HT-29 (cell line): ENCODE measurements around the gene MMP2. TPM values are rescaled to one million over a fixed set of nuclear protein-coding genes. Genes with fewer than 3 reads are reported as not detected.

Source experiments
- DNase-seq: peaks from one replicate; pipeline ENCODE4 v3.0.0-alpha.2; 2015; ENCODE audit warnings: low spot score
- total RNA-seq: library from RNA; depleted of rRNA; stranded (reverse); fragments of >200 nt; shearing (Covaris generic); gene quantifications from 2 replicates; pipeline ENCODE4 v1.2.3, GENCODE V29; 2014

The MMP2 gene
- total RNA-seq, 1 experiment from 2014 or later: 0.03 TPM

DNA sequence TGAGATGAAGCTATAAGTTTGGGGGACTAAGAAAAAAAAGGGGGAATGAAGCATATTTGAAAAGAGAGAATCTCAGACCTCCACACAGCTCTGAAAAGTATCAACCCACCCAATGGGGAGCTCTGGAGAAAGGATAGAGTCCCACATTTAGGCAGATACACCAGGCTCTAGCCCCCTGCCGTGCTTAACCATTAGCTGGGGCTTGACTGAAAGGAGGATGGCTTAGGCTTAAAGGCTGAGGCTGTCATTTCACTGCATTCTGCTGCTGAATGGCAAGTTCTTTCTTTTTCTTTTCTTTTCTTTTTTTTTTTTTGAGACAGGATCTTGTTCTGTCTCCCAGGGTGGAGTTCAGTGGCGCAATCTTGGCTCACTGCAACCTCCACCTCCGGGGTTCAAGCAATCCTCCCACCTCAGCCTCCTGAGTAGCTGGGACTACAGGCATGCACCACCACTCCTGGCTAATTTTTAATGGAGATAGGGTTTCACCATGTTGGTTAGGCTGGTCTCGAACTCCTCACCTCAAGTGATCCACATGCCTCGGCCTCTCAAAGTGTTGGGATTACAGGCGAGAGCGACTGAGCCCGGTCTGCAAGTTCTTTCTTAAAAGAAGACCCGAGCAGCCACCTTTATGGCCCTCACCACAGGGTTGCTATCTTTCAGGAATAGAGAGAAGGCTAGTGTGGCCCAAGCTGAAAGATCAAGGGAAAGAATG lies 9.0 kb upstream of the MMP2 start:
- DNase-seq: no peak

DNA sequence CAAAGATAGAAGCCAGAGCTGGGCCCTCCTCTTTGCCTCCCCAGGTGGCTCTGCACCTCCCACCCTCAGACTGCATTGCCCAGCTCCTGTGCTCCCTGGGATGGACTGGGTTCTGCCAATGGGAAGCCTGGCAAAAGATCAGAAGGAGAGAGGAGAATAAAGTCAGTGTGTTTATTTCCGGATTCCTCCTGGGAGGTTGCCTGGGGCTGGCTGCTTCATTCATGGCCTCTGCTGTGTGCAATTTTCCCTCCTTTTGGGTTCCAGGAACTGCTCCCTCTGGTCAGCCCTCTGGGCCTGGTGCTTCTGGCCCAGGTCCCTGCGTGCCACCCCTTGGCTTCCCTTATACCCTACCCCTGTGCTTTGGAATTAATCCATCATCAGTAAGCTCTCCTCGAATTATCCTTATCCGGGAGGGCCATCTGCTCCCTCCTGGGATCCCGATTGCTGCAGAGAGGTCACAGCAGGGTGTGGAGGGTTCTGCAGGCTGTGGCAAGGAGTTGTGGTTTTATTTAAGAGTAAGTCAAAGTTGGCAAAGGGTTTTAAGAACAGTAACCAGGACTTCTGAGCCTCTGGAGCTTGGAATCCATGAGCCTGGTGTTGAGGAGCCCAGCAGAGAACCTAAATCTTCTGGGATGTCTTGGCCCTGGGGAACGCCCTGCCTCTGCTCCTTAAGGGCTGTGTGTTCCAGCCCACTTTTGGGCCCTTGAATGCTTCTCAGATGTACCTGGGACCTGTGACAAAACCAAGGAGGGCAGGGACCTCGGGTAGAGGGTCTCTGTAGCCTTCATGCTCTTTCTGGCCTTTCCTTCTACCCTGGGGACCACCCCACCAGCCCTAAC lies 8.2 kb upstream of the MMP2 start:
- DNase-seq: no peak

DNA sequence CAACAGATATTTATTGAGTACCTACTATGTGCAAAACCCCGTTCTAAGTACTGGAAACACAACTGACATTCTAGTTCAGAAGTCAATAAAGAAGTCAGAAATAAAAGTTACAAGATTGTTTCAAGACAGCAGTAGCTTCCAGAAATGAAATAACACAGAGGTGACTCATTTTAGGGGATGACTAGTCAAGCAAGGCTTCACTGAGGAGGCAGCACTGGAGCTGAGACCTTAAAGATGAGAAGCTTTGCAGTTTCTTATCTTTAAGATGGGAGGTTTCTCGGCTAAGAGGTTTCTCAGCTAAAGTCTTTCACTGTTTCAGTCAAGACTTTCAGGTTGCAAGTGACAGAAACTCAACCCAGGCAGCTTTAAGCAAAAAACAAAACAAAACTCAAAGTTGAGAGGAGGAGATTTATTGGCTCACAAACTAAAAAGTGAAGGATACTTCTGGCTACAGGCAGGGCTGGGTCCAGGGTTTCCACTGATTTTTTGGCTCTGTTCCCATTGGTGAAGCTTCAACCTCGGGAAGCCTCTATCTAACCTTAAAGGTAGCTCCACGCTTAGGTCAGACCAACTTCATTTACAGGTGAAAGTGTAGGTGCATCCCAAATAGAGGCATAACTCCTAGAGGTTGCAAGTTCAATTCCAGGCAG lies 7.4 kb upstream of the MMP2 start:
- no peak for DNase-seq

DNA sequence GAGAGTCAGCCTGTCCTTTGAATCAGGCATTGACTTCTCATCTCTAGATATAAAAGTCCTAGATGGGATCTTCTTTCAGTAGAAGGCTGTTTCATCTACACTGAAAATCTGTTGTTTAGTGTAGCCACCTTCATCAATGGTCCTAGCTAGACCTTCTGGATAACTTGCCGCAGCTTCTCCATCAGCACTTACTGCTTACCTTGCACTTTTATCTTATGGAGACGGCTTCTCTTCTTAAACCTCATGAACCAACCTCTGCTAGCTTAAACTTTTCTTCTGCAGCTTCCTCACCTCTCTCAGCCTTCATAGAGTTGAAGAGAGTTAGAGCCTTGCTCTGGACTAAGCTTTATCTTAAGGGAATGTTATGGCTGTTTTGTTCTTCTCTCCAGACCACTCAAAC lies 5.4 kb upstream of the MMP2 start:
- DNase-seq: no peak

DNA sequence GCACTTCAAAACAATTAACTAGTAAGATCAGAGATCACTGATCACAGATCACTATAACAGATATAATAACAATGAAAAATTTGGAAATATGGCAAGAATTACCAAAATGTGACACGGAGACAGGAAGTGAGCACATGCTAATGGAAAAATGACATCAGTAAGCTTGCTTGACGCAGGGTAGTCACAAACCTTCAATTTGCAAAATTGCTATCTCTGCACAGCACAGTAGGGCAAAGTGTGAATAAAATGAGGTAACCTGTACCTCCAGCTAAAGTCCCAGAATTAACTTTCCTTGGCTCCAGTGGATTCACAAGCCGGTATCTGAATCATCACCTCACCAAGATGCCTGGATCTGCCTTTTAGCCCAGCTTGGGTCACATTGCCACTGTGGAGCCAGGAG lies 4.2 kb upstream of the MMP2 start:
- DNase-seq: no peak

DNA sequence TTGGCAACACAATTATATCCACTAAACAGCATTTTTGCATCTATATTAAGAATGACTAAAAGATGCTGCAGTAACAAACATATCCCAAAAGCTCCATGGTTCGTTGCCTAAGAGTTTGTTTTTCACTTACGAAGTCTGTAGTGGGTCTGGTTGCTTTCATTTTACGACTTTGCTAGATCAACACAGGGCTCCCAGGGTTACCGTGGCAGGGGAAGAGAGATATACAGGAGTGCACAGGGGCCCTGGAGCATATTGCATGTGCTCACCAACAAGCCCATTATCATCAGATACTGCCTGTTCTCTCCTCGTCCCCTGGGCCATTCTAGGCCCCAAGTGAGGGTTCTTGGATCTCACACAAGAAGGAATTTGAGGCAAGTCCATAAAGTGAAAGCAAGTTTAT lies 3.1 kb upstream of the MMP2 start:
- no peak for DNase-seq

DNA sequence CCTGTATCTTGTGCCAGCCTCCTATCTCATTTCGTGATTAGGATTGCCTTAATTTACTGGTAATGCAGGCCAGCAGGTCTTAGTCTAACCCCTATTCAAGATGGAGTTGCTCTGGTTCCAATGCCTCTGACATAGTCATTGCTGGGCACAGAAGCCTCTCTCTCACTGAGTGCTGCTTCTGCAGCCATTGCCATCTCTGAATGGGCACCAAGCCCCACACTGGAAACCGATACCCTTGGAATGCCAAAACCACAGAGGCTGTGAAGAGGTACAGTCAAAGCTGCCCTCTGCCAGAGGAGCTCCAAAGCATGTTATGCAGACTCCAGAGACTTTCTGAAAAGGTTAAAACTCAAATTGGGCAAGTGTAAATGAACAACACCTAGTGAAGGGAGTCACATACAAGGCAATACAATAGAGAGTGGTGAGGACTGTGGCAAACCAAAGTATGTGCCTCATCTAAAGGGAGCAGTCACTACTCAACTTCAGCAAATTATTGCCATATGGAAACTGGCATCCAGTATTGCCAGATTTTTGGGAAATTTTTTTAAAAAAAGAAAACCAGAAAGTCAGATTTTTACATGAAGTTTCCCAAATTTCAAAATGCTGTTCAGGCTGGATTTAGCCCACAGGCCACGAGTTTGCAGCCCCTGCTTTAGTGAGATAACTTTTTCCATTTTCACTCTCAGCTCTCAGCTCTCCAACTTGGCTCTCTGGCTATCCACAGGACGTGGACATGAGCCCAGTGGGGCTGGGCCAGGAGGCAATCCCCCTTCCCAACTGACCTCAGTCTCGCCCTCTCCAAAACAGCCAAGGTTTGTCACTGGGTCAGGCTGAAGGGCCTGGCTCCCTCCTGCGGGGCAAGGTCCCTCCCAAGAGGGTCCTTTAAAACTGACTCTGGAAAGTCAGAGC lies 2.1 kb upstream of the MMP2 start:
- DNase-seq: no peak

DNA sequence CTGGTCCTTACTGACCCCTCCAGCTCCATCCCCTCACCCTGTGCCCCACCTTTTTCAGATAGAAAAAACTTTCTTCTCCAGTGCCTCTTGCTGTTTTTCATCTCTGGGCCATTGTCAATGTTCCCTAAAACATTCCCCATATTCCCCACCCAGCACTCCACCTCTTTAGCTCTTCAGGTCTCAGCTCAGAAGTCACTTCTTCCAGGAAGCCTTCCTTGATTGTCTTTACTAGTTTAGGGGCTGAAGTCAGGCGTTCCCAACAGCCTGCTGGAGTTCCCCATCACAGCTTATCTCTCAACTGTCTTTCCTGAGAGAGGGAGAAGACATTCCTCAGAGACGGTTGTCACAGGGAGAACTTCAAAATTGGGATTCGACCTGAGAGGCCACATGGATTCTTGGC lies 1.3 kb upstream of the MMP2 start:
- no peak for DNase-seq

DNA sequence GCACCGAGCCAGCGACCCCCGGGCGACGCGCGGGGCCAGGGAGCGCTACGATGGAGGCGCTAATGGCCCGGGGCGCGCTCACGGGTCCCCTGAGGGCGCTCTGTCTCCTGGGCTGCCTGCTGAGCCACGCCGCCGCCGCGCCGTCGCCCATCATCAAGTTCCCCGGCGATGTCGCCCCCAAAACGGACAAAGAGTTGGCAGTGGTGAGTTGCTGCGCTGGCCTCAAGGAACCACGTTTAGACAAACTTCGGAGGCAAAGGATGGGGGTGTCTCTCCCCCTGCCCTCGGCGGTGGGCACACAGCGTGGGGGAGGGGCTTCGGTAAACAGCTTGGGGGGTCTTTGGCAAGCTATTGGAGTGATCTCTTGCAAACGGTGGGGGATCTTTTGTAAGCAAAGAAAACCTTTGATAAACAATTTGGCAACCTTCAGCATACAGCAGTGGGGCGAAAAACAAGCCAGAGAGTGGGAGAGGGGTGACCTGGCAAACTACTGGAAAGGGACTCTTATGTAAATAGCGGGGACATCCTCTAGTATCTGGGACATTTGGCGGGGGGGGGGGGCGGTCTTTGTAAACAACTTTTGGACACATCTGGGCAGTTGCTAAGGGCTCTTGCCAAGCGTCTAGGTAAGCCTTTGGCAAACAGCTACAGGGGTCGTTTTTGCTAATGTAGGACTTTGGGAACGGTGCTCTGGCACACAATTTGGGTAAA lies 587 bp downstream of the MMP2 start:
- no peak for DNase-seq

DNA sequence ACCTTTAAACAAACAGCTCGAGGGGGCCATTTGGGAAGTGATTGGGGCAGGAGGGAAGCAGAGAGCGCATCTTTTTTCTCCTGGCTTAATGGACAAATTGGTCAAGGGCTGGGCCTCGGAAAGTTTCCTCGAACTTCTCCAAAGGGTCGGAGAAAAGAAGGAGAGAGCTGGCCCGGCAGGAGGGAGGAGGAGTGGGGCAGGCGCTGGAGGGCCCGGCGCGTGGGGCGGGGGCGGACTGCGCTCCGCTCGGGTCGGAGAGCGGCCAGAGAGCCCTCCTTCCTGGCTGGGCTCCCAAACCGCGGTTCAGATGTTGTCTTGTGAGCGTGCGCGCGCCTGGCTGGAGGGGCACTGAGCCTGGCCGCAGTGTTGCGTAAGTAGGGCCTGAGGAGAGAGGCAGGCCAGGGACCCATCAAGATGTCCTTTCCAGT lies 1.2 kb downstream of the MMP2 start:
- no peak for DNase-seq

DNA sequence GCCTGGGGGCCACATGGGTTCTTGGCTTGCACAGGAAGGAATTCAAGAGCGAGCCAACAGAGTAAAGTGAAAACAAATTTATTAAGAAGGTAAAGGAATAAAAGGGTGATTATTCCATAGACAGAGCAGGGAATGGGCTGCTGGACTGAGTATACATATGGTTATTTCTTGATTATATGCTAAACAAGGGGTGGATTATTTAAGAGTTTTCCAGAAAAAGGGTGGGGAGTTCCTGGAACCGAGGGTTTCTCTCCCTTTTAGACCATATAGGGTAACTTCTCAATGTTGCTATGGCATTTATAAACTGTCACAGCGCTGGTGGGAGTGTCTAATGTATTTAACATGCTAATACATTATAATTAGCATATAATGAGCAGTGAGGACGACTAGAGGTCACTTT lies 2.0 kb downstream of the MMP2 start:
- DNase-seq: no peak

DNA sequence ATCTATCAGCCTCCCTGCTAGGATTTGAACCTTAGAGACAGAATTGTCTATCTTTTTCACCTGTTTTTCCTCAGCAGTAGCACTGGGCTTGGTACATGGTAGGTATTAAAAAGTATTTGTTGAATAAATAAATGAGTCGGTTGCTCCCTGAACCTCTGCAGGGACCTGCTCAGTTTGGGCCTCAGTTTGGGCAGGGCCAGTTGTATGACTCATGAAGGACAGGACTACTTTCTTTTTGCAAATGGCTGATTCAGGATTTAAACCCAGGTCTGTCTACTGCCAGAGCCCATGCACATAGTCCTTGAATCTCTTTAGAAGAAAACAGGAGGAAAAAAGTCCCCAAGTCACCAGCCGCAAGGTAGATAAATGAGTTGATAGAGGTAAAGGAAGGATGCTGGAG lies 3.1 kb downstream of the MMP2 start:
- no peak for DNase-seq

DNA sequence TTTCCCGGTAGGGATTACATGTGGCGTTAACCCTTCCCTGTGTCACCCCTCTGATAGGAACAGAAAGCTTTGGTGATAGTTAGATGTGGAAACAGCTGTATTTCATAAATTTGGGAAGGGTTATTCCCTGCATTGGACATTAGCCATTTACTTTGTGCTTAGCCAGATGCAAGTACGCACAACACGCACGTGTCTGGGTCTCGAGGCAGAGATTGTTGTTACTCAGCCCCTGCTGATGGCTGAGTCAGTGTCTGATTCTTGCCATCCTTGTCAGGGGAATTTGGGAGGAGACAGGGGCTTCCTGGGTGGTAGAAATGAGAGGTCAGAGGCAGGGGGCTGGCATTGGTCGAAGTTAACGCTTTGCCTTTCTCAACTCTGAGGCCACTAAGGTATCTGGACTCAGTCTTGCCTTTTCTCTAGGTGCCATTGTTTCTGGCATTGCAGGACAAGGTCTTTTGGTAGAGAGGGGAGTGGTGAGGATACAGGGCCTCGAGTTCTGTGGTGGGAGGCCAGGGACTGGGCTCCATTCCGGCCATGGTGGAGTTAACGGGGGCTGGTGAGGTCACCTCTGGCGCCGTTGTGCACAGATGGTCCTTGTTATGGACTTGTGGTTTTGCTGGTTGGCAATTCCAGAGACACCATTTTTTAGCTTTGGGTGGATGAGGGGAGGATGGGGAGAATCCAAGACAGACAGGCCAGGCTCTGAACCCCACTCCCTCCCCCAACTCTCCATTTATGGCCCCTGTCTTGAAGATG lies 8.2 kb downstream of the MMP2 start:
- no peak for DNase-seq

DNA sequence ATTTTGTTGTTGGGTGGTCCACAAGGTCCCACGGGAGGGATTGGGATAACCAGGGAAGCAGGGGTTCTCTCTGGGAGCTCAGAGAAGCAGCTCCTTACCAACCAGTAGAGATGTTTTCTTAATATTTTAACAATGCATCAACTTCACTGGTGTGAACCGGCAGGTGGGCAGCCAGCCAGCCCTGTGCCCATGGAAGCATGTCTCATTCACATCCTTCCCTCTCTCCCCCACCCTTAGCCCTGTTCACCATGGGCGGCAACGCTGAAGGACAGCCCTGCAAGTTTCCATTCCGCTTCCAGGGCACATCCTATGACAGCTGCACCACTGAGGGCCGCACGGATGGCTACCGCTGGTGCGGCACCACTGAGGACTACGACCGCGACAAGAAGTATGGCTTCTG lies 9.3 kb downstream of the MMP2 start:
- DNase-seq: no peak

DNA sequence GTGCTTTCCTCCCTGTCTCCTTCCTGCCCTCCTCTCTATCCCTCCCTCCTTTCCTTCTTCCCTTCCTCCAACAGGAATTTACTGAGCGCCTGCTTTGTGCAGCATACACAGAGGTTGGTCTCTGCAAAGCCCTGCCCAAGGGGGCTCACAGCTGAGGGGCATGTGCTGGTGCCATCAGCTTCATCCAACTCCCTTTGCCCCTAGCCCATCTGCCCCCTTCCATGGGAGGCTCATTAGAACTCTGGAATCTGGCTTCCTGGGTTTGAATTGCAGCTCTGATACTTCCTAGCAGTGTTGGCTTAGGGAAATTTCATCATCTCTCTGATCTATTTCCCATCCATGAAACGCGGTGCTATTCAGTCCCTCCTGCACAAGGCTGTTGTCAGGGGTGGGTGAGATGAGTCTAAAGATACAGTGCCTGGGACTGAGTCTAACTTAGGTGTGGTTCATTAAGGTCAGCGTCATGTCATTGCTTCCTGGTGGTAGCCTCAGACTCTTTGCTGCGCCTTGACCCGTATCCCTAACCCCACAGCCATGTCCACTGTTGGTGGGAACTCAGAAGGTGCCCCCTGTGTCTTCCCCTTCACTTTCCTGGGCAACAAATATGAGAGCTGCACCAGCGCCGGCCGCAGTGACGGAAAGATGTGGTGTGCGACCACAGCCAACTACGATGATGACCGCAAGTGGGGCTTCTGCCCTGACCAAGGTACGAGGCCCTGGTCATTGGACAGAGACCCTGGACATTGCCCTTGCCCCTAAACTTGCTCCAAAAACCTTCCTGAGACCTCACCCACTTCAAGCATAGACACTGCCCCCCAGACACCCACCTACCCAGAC lies 10.3 kb downstream of the MMP2 start:
- no peak for DNase-seq

DNA sequence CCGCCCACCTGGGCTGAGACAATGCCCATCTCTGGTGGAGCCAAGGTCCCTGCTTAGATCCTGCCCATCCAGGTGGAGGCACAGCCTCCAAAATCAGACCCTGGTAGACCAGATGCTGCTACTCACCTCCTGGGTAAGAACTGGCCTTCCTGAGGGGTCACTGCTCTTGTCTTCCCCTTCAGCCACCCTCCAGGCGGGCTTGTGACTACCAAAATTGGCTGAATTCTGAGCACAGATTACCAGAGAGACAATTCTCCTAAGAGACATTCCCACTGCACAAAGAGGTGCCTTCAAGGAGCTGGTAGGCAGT lies 10.9 kb downstream of the MMP2 start:
- DNase-seq: no peak

DNA sequence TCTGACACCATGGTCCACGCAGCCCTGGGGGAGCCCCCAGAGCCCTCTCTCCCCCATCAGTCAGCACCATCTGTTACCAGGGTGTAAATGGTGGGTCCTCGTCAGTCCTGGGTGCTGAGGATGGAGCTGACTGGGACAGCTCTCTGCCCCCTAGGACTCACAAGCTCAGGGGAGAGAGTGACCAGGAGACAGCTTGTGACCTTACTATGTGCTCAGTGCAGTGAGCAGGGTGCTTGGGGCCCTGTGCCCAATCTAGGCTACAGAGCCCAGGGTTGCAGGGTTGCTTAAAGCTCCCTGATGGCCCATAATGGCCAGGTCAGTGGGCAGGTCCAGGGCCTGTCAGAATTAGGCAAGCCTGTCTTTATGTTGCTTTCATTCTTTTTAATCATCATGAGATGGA lies 11.3 kb downstream of the MMP2 start:
- no peak for DNase-seq

DNA sequence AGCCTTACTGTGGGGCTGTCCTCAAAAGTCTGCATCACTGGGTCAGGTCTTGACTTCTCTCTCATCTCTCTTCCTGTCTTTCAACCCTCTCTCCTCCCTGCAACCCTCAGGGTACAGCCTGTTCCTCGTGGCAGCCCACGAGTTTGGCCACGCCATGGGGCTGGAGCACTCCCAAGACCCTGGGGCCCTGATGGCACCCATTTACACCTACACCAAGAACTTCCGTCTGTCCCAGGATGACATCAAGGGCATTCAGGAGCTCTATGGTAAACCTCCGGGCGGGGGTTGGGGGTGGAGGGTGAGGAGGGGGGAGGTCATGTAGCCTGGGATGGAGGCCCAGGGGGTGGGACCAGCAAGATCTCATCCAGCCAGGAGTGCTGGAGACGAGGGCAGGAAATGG lies 12.7 kb downstream of the MMP2 start:
- DNase-seq: no peak

DNA sequence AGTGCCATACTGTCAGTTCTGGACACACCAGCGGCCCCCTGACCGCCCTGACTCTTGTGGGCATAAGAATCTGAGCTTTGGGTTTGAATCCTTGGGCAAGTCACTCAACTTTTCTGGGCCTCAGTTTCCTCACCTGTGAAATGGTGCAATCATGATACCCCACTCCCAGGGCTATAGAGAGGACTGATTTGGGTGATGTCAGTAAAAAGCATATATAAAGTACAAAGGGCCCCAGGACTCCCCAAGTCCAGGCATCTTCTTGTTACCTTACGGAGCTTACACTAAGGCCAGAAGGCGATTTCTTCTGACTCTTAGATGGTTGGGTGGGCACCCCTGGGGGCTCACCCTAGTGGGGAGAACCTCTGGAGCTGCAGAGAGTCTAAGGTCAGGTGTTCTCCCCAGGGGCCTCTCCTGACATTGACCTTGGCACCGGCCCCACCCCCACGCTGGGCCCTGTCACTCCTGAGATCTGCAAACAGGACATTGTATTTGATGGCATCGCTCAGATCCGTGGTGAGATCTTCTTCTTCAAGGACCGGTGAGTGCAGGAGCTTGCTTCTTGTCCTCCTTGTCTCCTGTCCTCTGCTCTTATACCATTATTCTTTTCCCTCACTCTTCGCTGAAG lies 13.9 kb downstream of the MMP2 start:
- DNase-seq: no peak
